Kidney glomerular epithelial cell (primary cell): ENCODE measurements around the gene TRDMT1.
"Not testable (repeated sequence)": the region's sequence is repeated elsewhere in the genome, so short reads cannot be mapped to it uniquely, and the experiment has no call there.

Source experiments
- DNase-seq: peaks from one replicate; lab custom pipeline; 2025; lab: John Stamatoyannopoulos, UW

Gene TRDMT1

GRCh38 chr10:17134282-17134681, 67.2 kb downstream of the TRDMT1 start:
- no peak for DNase-seq

- no peak for DNase-seq
These were observed 71.7 kb downstream of the TRDMT1 start, which contains the start of gene CUBN for GRCh38 chr10:17129741-17130140. TSS of gene CUBN (minus strand) at chr10:17129811. CDS start at chr10:17129765, 46 bp downstream.

DNA sequence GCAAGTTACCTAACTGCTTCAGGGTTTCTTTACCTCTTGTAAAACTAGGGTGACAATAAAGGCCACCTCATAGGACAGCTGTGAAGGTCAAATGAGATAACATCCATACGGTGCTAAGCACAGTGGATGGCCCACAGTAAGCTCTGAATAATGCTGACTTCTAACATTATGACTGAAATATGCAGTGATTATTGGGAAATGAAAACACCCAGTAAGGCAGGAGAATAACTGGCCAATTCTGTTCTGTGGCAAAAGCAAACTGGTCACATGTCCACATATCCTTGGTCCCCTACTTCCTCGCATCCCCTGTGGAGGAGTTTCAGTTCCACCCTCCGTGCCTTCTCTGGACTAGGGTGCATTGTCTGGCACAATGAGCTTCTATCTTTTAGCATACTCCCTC, 73.2 kb downstream of the TRDMT1 start:
- no peak for DNase-seq

DNA sequence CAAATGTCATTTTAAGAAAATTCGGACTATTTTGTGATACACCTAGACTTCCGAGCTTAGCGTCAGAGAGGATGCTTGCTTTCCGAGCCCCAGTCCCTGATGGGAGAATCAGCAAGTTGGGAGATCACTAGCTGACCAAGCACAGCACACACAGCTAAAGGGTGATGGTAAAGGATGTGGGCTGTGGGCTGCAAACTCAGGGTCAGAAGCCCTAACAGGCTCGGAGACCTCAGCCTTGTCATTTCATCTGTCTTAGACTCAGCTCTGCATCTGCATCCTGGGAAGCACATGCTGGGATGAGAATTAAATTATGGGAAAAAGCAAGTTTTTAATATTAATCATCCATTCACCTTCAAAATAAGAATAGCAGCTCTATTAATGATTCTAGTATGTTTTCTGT, 75.1 kb downstream of the TRDMT1 start:
- DNase-seq: no peak

DNA sequence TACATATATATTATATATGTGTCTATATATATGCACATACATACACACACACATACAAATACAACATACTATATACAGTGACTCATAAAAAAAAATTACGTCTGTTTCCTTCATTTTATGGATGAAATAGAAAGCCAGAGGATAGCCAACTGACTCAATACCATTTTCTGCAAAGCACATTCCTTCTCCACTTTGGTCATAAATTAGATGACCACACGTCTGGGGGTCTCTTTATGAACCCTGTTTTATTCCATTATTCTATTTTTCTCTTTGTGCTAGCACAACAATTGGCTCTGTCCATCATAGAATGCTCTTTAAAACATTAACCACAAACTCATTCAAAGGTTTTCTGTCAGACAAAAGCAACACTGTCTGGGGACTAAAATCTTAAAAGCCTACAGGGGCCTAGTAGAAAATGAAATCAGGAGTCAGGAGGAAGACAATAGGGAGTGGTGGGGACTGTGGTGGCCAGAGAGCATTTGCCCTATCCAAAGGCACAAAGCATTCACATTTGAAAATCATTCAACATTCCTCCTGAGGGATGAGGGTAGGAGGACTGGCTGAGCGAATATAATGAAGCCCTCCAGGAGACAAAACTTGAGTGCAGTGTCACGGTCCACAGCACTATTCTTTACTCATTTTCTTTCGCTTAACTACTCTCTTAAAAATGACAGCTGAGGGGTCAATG, 76.1 kb downstream of the TRDMT1 start:
- no peak for DNase-seq

GRCh38 chr10:17123961-17124360, 77.5 kb downstream of the TRDMT1 start:
- no peak for DNase-seq

DNA sequence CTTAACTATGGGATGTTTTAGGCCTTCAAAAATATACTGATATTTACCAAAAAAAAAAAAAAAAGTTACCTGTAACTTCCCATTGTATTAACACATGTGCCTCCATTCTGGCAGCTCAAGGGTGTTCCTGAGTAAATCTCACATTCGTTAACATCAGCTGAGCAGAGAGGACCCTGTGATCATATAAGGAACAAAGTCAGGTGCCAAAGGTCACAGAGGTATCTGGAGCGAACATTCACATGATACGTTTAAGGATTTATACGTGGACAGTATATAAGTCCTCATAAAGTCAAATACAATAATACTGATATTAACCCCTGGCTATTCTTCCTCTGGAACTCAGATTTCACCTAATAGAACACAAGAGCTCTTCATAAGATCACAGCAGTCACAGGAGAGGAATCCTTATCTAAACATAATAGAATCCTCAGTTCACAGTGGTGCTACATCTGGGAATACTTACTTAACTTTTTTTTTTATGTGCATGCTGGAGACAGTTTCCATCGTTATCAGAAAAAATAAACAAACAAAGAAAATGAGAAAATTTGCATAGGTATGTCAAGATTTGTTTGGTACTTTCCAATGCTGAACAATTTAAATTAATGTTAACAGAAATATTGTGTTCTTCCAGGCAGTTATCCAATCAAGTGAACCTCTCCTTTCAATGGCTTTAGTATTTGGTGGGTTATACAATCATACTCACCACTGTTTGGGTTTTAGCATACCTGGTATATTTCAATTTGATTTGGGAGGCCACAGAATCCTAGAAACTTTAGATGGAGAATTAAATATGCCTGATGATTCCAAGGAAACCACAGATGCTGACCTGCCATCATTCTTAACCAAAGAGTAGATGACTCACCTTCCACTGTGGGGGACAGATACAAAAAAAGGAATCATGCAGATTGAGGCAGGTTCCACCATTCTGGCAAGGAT, 78.5 kb downstream of the TRDMT1 start:
- DNase-seq: peak; percentile 30

DNA sequence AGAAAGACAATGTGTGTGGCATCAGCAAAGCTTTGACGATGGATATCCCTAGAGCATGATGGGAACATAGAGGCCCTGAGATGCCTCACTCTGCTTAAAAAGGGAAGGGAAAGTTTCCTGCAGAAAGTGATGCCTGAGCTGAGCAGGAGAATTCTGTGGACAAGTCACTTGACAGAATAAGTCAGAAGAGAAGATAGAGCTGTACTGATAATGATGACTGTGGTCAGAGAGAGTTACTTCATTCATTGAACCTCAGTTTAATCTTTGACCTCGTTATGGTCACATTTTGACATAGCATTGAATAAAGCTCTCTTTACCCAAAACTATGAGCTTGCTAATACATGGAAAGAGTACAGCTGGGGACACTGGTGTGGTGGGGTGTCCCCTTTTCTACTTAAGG, 79.4 kb downstream of the TRDMT1 start:
- no peak for DNase-seq

DNA sequence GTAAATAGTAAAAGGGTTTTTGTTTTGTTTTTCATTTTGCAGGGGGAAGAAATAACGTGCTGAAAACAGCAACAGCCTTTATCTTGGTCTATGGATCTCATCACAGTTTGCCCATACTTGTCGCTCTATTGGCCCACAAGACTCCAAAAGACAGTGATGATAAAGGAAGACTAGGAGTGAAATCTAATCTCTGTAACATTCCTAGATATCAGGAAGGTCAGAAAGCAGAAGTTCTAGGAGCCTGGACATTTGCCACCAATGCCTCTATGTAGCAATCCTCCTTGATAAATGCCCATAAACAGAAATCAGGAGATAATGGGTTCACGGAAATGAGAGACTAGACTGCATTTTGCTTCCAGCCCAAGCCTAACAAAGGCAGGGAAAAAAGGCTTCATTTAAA, 80.8 kb downstream of the TRDMT1 start:
- no peak for DNase-seq

GRCh38 chr10:17119845-17120244, 81.6 kb downstream of the TRDMT1 start:
- no peak for DNase-seq

GRCh38 chr10:17116193-17116592, 85.3 kb downstream of the TRDMT1 start:
- DNase-seq: no peak

GRCh38 chr10:17115683-17116082, 85.8 kb downstream of the TRDMT1 start:
- DNase-seq: peak; percentile 16

- not testable (repeated sequence) for DNase-seq
These were observed 86.5 kb downstream of the TRDMT1 start for GRCh38 chr10:17114878-17115444.

GRCh38 chr10:17113889-17114540, 87.5 kb downstream of the TRDMT1 start:
- no peak for DNase-seq

DNA sequence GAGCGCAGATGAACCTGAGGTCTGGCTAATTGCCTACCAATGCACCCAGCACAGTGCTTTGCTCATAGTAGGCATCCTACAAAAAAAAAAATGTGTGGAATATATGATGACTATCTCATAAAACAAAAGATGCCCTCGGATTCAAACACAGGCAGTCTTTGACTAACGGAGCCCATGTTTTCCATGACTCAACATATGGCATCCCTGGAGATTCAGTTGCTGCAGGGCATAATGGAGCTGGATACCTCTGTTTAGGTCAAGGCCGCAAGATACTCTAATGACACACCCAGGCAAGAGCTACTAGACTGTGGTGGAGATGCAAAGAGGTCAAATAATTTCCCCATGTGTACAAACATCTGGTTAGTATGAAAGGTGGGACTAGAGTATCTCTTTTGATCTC, 88.1 kb downstream of the TRDMT1 start:
- no peak for DNase-seq

GRCh38 chr10:17112566-17112965, 88.9 kb downstream of the TRDMT1 start:
- DNase-seq: no peak

GRCh38 chr10:17109475-17110207, 91.8 kb downstream of the TRDMT1 start:
- no peak for DNase-seq

DNA sequence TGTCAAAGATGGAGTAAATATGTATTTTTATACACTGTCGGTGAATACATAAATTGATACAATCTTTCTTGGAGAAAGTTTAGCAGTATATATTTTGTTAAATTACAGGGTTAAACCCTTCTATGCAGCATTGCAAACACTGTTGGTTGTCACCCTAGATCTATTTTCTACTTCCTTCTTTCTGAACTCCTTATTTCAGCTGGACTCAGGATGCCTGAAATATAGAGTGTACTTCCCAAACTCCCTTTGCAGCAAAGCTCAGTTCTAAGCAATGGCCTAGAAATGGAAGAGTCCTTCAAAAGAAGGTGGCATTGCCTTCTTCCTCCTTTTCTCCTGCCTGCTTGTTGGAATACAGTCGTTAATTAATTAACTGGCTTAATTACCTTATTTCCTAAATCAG, 92.4 kb downstream of the TRDMT1 start:
- DNase-seq: no peak

DNA sequence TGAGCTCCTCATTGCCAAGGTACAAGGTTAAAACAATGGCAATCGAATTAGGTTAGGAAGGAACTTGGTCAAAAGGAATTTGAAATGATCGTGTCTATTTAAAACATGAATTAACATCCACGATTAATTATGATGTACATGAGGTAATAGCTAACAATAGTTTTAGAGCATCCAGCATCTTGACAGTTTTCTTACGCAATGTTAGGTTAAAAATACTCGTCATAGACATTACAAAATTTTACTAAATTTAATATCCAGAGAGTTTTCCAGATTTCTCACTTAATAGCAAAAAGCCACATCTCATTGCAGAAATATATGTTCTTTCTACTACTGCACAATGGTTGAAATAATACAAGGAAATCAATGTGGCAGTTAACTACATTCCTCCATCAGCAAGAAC, 94.5 kb downstream of the TRDMT1 start:
- DNase-seq: no peak

DNA sequence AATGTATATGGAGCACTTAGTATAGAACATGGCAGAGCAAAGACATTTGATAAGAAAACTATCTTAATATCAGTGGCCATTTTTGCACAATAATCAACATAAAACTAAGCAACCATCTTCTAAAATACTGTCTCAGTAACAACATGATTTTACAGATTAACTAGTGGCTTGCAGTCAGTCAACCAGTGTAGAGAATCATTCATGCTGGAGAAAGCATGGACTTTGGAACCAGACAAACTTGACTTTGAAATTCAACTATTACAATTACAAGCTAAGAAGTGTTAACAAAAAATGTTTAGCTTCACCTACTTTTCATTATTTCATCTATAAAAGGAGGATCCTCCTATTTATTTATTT, 99.6 kb downstream of the TRDMT1 start:
- no peak for DNase-seq

DNA sequence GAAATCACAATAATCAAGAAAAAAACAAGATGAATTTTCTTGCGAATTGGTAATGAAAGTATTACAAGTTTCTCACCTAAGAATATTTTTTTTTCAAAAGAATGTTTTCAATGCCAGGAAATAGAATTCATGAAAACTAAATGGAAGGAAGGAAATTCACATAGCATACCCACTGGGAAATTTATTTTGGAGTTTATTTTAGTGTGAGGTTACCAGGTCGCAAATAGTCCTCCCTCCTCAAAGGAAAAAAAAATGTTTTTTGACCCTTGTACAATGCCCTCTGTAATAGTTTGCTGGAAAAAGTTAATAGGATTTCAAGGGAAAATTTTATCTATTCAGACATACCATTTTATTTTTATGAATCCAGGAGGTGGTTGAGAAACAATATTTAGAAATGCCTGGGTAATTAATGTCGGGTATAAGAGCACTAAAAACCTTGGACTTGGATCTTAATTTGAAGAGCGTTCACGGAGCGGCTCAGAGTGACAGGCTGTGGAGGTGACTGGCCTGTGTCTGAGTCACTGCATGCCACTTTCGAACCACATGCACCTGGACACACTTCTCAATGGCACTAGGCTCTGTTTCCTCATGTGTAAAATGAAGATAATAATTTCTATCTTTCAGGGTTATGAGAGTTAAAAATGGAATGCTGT, 100.1 kb downstream of the TRDMT1 start:
- DNase-seq: no peak
